H1 (cell line): ENCODE measurements around the gene CTBP2. TPM values are rescaled to one million over a fixed set of nuclear protein-coding genes. Genes with fewer than 3 reads are reported as not detected.

Experiments used
- CTCF ChIA-PET: fragments of 300-600 bp; sonication (Branson Sonifier 250); formaldehyde crosslinking; loops from one replicate; lab custom pipeline; 2021; ENCODE audit not compliant: partially characterized antibody; lab: Charles Lee
- POLR2A ChIA-PET: fragments of 300-600 bp; sonication (Branson Sonifier 250); formaldehyde crosslinking; loops from one replicate; lab custom pipeline; 2021; ENCODE audit warnings: inconsistent platforms; ENCODE audit not compliant: partially characterized antibody; lab: Charles Lee
- DNase-seq, 2 experiments: peaks; one replicate each; pipeline versions ENCODE4 v3.0.0 to v3.0.0-alpha.2; 2010 to 2022; ENCODE audit warnings: low spot score in 2 of 2, low read depth in 1 of 2, mixed read lengths in 1 of 2
- FAIRE-seq: peaks from 2 replicates; lab custom pipeline; 2011; peaks lifted over from hg19 to GRCh38; lab: Jason Lieb, UNC
- H2AFZ ChIP-seq: 2 replicates; pipeline ENCODE4 v1.8.1; 2012; ENCODE audit warnings: low read length, inconsistent platforms
- H2AK5ac ChIP-seq: 2 replicates; pipeline ENCODE4 v1.6.1; 2013; ENCODE audit warnings: low read depth, low read length
- H2BK120ac ChIP-seq: replicated peaks from 2 replicates; pipeline ENCODE3; 2013; ENCODE audit warnings: low read depth, low read length, inconsistent platforms
- H2BK12ac ChIP-seq: 2 replicates; pipeline ENCODE4 v1.6.1; 2013; ENCODE audit warnings: low read depth, low read length
- H2BK15ac ChIP-seq: 2 replicates; pipeline ENCODE4 v1.6.1; 2013; ENCODE audit warnings: low read length
- H2BK20ac ChIP-seq: 2 replicates; pipeline ENCODE4 v1.6.1; 2013; ENCODE audit warnings: low read length
- H2BK5ac ChIP-seq: 2 replicates; pipeline ENCODE4 v1.6.1; 2013; ENCODE audit warnings: low read depth, low read length
- H3K14ac ChIP-seq: 2 replicates; pipeline ENCODE4 v1.6.1; 2013; ENCODE audit warnings: inconsistent platforms; ENCODE audit not compliant: insufficient read length
- H3K18ac ChIP-seq: 2 replicates; pipeline ENCODE4 v1.6.1; 2013; ENCODE audit warnings: low read length; ENCODE audit errors: extremely low read depth
- H3K23ac ChIP-seq: 2 replicates; pipeline ENCODE4 v1.6.1; 2013; ENCODE audit warnings: inconsistent platforms; ENCODE audit not compliant: insufficient read length
- H3K23me2 ChIP-seq: 2 replicates; pipeline ENCODE4 v1.6.1; 2013; ENCODE audit warnings: low read depth, low read length
- H3K27ac ChIP-seq: 2 replicates; pipeline ENCODE4 v1.6.1; 2011; ENCODE audit warnings: low read depth, low read length, inconsistent platforms
- H3K27me3 ChIP-seq, 4 experiments: replicated peaks in 1 of 4; 1 replicate in 1 of 4; 2 replicates in 3 of 4; pipeline versions ENCODE4 v1.6.1 to v1.8.1; 2011 to 2013; ENCODE audit warnings: low read length in 3 of 4, mild to moderate bottlenecking in 3 of 4, inconsistent platforms in 2 of 4, mixed read lengths in 2 of 4, moderate library complexity in 1 of 4; ENCODE audit not compliant: control insufficient read depth in 3 of 4, insufficient read depth in 3 of 4; ENCODE audit errors: extremely low read depth in 1 of 4
- H3K36me3 ChIP-seq, 4 experiments: 2 replicates each; pipeline versions ENCODE4 v1.6.1 to v1.8.1; 2011 to 2013; ENCODE audit warnings: mild to moderate bottlenecking in 4 of 4, low read length in 3 of 4, moderate library complexity in 2 of 4, control low read depth in 1 of 4, inconsistent platforms in 1 of 4; ENCODE audit not compliant: insufficient read depth in 4 of 4, control insufficient read depth in 2 of 4
- H3K4ac ChIP-seq: replicated peaks from 2 replicates; pipeline ENCODE3; 2013; ENCODE audit warnings: low read length, low read depth, mixed read lengths, inconsistent platforms; ENCODE audit not compliant: insufficient read length
- H3K4me1 ChIP-seq, 4 experiments: replicated peaks in 1 of 4; 1 replicate in 1 of 4; 2 replicates in 3 of 4; pipeline versions ENCODE4 v1.6.1 to v1.8.1; 2011 to 2013; ENCODE audit warnings: low read length in 3 of 4, inconsistent platforms in 2 of 4, mixed read lengths in 1 of 4; ENCODE audit not compliant: insufficient read depth in 4 of 4, control insufficient read depth in 3 of 4
- H3K4me2 ChIP-seq, 2 experiments: 2 replicates each; pipeline versions ENCODE4 v1.6.1 to v1.8.1; 2011 to 2013; ENCODE audit warnings: low read depth in 2 of 2, low read length in 2 of 2, control low read depth in 1 of 2, inconsistent platforms in 1 of 2, mild to moderate bottlenecking in 1 of 2; ENCODE audit not compliant: insufficient read depth in 1 of 2
- H3K4me3 ChIP-seq, 4 experiments: fragments of 200-600, 300-600 bp in 1 of 4; sonication (generic), shearing (Covaris generic), sonication (Bioruptor Twin) in 1 of 4; 2 replicates each; pipeline versions ENCODE4 v1.5.1 to v1.8.1; 2011 to 2016; ENCODE audit warnings: low read length in 4 of 4, low read depth in 3 of 4, control low read depth in 2 of 4, inconsistent platforms in 2 of 4, mild to moderate bottlenecking in 2 of 4, mixed read lengths in 1 of 4, moderate library complexity in 1 of 4; ENCODE audit not compliant: insufficient read depth in 2 of 4; ENCODE audit errors: extremely low read depth in 1 of 4
- H3K56ac ChIP-seq: replicated peaks from 2 replicates; pipeline ENCODE3; 2013; ENCODE audit warnings: low read depth, mild to moderate bottlenecking, mixed read lengths, low read length, inconsistent platforms; ENCODE audit not compliant: insufficient read length
- H3K79me1 ChIP-seq: 2 replicates; pipeline ENCODE4 v1.6.1; 2013; ENCODE audit warnings: low read depth, low read length, control low read depth
- H3K79me2 ChIP-seq, 2 experiments: 2 replicates each; pipeline versions ENCODE4 v1.6.1 to v1.8.1; 2012 to 2013; ENCODE audit warnings: low read length in 2 of 2, mild to moderate bottlenecking in 2 of 2, inconsistent platforms in 1 of 2; ENCODE audit not compliant: insufficient read depth in 2 of 2, control insufficient read depth in 1 of 2
- H3K9ac ChIP-seq, 4 experiments: replicated peaks in 1 of 4; 1 replicate in 1 of 4; 2 replicates in 3 of 4; pipeline versions ENCODE4 v1.6.1 to v1.8.1; 2011 to 2013; ENCODE audit warnings: low read depth in 3 of 4, low read length in 3 of 4, control low read depth in 2 of 4, mild to moderate bottlenecking in 2 of 4, moderate library complexity in 2 of 4, inconsistent platforms in 1 of 4; ENCODE audit errors: extremely low read depth in 1 of 4
- H3K9me3 ChIP-seq, 2 experiments: 2 replicates each; pipeline versions ENCODE4 v1.6.1 to v1.8.1; 2012 to 2013; ENCODE audit warnings: mild to moderate bottlenecking in 2 of 2, moderate library complexity in 2 of 2, control low read depth in 1 of 2, inconsistent platforms in 1 of 2, low read depth in 1 of 2, low read length in 1 of 2, mixed read lengths in 1 of 2; ENCODE audit not compliant: insufficient read depth in 2 of 2
- H4K20me1 ChIP-seq, 2 experiments: replicated peaks in 1 of 2; 2 replicates each; pipeline versions ENCODE3 to v1.8.1; 2011 to 2013; ENCODE audit warnings: inconsistent platforms in 2 of 2, low read length in 2 of 2, mild to moderate bottlenecking in 1 of 2; ENCODE audit not compliant: insufficient read depth in 2 of 2, control insufficient read depth in 1 of 2
- H4K5ac ChIP-seq: 2 replicates; pipeline ENCODE4 v1.6.1; 2013; ENCODE audit warnings: low read length, low read depth, mixed read lengths, inconsistent platforms; ENCODE audit not compliant: insufficient read length
- H4K8ac ChIP-seq: 2 replicates; pipeline ENCODE4 v1.8.0; 2013; ENCODE audit warnings: mild to moderate bottlenecking, moderate library complexity, low read length, inconsistent platforms; ENCODE audit not compliant: insufficient read depth; ENCODE audit errors: extremely low read depth
- H4K91ac ChIP-seq: replicated peaks from 2 replicates; pipeline ENCODE3; 2013; ENCODE audit warnings: low read length, mixed read lengths, inconsistent platforms; ENCODE audit not compliant: insufficient read length
- CBX8 ChIP-seq: fragments of 300-800, 300-1000 bp; sonication (generic); IDR thresholded peaks from 2 replicates; pipeline ENCODE4 v1.7.1; 2016; ENCODE audit warnings: low read depth, low read length, borderline replicate concordance
- TAF1 ChIP-seq: IDR thresholded peaks from 2 replicates; pipeline ENCODE4 v1.6.1; 2011; ENCODE audit warnings: mild to moderate bottlenecking, low read depth, low read length
- YY1 ChIP-seq: IDR thresholded peaks from 2 replicates; pipeline ENCODE4 v1.6.1; 2011; ENCODE audit warnings: low read depth, mild to moderate bottlenecking, low read length
- WGBS, 2 experiments: shearing (Covaris generic) in 1 of 2; methylation state at CpG; one replicate each; pipeline versions ENCODE4 v1.1.6 to v1.1.7; 2013 to 2015; ENCODE audit warnings: low lambda C conversion rate in 2 of 2, mixed read lengths in 2 of 2, inconsistent platforms in 1 of 2, low coverage in 1 of 2, missing lambda C conversion rate in 1 of 2; ENCODE audit not compliant: insufficient replicate concordance in 2 of 2, insufficient coverage in 1 of 2, insufficient read length in 1 of 2; ENCODE audit errors: extremely low coverage in 1 of 2, missing lambda C conversion rate in 1 of 2; 5-methylcytosine and 5-hydroxymethylcytosine counted together
- polyA plus RNA-seq, 7 experiments: library from polyadenylated mRNA; depleted of rRNA in 3 of 7; stranded (reverse) in 5 of 7; unstranded in 2 of 7; fragments of >200 nt in 5 of 7; fragments of 200-250 nt in 2 of 7; gene quantifications; 1 replicate in 5 of 7; 2 replicates in 1 of 7; 4 replicates in 1 of 7; pipeline versions ENCODE4 v1.2.1 to v1.2.3, GENCODE V29; 2011 to 2013; ENCODE audit warnings: missing spikeins in 2 of 7, mixed read lengths in 2 of 7
- total RNA-seq: library from RNA; stranded (reverse); fragmentation: NEBNext Ultra II Directional; extraction: Animal tissue kit (Norgen Biotek cat#: 25700); gene quantifications from 2 replicates; pipeline ENCODE4 v1.2.1, GENCODE V29; 2021

The CTBP2 gene
- total and polyA plus RNA-seq, 2 of the 8 experiments (the other 6 are each of a cell fraction or from before 2014, with no cell fraction given), result 208 to 221 TPM

DNA sequence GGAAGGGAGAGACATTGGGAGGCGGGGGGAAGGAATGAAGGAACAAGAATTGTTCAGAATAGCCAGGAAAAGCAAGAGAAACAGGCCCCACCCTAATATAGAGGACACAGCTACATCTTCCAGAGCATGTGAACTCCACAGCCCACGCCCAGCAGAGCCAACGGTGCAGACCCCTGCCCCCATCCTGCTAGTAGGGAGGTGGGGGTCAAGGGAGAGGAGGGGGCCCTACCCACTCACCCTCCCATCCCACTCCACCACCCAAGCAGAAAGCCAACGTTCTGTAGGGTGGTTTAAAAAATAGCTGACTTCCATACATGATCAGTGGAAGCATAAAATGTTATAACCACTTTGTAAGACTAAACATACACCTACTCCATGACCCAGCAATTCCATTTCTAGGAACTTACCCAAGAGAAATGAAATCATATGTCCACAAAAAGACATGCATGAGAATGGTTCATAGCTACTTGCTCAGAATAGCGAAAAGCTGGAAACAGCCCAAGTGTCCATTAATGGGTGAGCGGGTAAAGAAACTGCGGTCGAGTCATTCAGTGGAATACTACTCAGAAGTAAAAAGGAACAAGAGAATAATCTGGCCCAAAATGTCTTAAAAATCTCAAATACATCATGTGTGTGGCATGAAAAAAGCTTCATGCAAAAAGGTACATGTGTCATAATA lies 31.8 kb downstream of the CTBP2 start:
- Histone ChIP-seq H3K23ac (no peak overlapping the region), H3K4me2 (no peak overlapping the region), H4K91ac (no peak overlapping the region), H3K4ac (no peak overlapping the region), H3K14ac (no peak overlapping the region), H4K5ac (no peak overlapping the region), H3K56ac (no peak overlapping the region), H2BK20ac (no peak overlapping the region), H2BK12ac (no peak overlapping the region), H4K8ac (no peak overlapping the region), H3K9me3 (no peaks in the 10 kb centered on the region), H3K18ac (no peak overlapping the region), H3K36me3 (peaks cover 6 to 75% (median 11%) of the 10 kb centered on the region in 4 experiments; a peak in 6 of 8 replicates), H3K9ac (no peak overlapping the region), H2BK15ac (no peak overlapping the region), H3K79me1 (peaks cover 43% of the 10 kb centered on the region), H3K27ac (no peak overlapping the region), H3K4me1 (peaks cover 1 to 36% (median 21%) of the 10 kb centered on the region in 4 experiments), H3K23me2 (no peaks in the 10 kb centered on the region), H3K4me3 (no peak overlapping the region), H2BK5ac (no peak overlapping the region), H3K79me2 (peaks cover 96 to 100% of the 10 kb centered on the region in 2 experiments), H4K20me1 (peaks cover 83% of the 10 kb centered on the region in 2 experiments), H2AFZ (no peak overlapping the region), H2BK120ac (no peak overlapping the region), H3K27me3 (no peaks in the 10 kb centered on the region), H2AK5ac (no peak overlapping the region)
- no peak for FAIRE-seq
- TF ChIP-seq TAF1 (no peak), CBX8 (no peak), YY1 (no peak)
- WGBS, 2 experiments, result 95% methylated on average over 8 of the region's 8 CpGs; no CpG with 5 or more reads in 1 of the 2 experiments
- ChIA-PET CTCF (interaction anchor here (1.0 to 1.9 kb wide), 2 partner anchors 16 to 33 kb away, joined by 3 to 4 read pairs; no protein-coding TSS in a partner anchor), POLR2A (interaction anchor here (0.7 to 3.9 kb wide), 5 partner anchors 8 to 136 kb away, joined by 3 to 18 read pairs (median 5); no protein-coding TSS in a partner anchor)
- no peak for DNase-seq
